Left ventricle myocardium inferior (tissue), 1 donor: Measurements from ENCODE around the gene LRRC8E. TPM values are rescaled to one million over a fixed set of nuclear protein-coding genes. Genes with fewer than 3 reads are reported as not detected.

ENCODE experiments used
- DNase-seq: peaks from one replicate; pipeline ENCODE4 v3.0.0-alpha.2; 2020
- H3K27ac ChIP-seq: fragments of 200-600 bp; replicated peaks from 2 replicates; pipeline ENCODE4 v1.8.0; 2021
- H3K27me3 ChIP-seq: fragments of 200-600 bp; 2 replicates; pipeline ENCODE4 v1.8.0; 2021; ENCODE audit warnings: low read depth
- H3K36me3 ChIP-seq: fragments of 200-600 bp; 2 replicates; pipeline ENCODE4 v1.8.0; 2021
- H3K4me1 ChIP-seq: fragments of 200-600 bp; 2 replicates; pipeline ENCODE4 v1.8.0; 2021
- H3K4me3 ChIP-seq: fragments of 200-600 bp; 2 replicates; pipeline ENCODE4 v1.8.0; 2021; ENCODE audit warnings: mild to moderate bottlenecking, moderate library complexity
- H3K9me3 ChIP-seq: fragments of 200-600 bp; replicated peaks from 2 replicates; pipeline ENCODE4 v1.8.0; 2021
- intact Hi-C: fragments of 100-400 bp; cut with micrococcal nuclease; formaldehyde crosslinking; loops from one replicate; pipeline ENCODE4 v1.11.0; 2022
- total RNA-seq: library from RNA; stranded (reverse); fragmentation: NEBNext Ultra II Directional; extraction: Animal tissue kit (Norgen Biotek cat#: 25700); gene quantifications from one replicate; pipeline ENCODE4 v1.2.1, GENCODE V29; 2021
- TF ChIP-seq, protein P1 (sequence below): fragments of 200-600 bp; IDR thresholded peaks from 2 replicates; pipeline ENCODE4 v1.8.0; 2021; ENCODE audit warnings: antibody characterized with exemption, mild to moderate bottlenecking, borderline replicate concordance
- donor health status: DM: no; HTN: yes; CAD: no; lungs with severe emphysema.

The LRRC8E gene
- total RNA-seq, 1 donor from 2014 or later, result 0.44 TPM

DNA sequence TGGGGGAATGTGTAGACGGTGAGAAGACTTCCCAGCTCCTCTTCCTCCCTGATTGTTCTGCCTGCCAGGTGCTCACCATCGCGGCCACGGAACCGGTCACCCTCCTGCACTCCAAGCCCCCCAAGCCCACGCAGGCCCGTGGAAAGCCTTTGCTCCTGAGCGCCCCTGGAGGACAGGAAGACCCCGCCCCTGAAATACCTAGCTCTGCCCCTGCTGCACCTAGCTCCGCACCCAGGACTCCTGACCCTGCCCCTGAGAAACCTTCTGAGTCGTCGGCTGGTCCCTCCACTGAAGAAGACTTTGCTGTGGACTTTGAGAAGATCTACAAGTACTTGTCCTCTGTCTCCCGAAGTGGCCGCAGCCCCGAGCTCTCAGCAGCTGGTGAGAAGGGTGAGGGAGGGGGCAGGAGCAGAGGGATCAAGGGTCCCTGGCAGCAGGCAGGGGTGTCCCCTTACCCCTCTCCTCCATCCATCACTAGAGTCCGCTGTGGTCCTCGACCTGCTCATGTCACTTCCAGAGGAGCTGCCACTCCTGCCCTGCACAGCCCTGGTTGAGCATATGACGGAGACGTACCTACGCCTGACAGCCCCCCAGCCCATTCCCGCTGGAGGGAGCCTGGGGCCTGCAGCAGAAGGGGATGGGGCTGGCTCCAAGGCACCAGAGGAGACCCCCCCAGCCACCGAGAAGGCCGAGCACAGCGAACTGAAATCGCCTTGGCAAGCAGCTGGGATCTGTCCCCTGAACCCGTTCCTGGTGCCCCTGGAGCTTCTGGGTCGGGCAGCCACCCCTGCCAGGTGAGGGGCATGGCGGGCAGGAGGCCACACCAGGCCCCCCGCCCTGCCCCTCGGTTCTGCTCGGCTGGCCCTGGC lies 33.9 kb downstream of the LRRC8E start:
- DNase-seq, result no peak

DNA sequence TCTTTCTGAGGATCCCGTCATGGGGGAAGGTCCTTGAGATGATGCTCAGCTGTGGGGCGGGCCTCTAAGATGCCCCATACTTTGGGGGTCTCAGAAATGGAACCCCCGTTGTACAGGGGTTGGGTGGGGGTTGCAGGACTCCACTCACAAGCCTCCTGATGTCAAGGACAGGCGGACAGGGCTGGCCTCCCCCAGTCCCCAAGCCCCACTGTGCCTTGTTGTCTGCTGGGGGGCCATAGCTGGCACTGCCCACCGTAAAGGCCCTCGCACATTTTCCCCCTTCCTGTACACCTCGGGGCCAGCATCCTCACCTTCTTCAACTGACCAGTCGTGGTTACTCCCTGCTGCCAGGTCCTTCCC lies 34.5 kb downstream of the LRRC8E start:
- no peak for DNase-seq
- Histone ChIP-seq H3K27me3 (peaks cover 17% of the 10 kb centered on the region), H3K27ac (no peak overlapping the region), H3K4me3 (no peak overlapping the region), H3K4me1 (peaks cover 71% of the 10 kb centered on the region), H3K36me3 (peaks cover 15% of the 10 kb centered on the region), H3K9me3 (no peaks in the 10 kb centered on the region)
- intact Hi-C loops, result no loop called here
- TF ChIP-seq, protein P1, sequence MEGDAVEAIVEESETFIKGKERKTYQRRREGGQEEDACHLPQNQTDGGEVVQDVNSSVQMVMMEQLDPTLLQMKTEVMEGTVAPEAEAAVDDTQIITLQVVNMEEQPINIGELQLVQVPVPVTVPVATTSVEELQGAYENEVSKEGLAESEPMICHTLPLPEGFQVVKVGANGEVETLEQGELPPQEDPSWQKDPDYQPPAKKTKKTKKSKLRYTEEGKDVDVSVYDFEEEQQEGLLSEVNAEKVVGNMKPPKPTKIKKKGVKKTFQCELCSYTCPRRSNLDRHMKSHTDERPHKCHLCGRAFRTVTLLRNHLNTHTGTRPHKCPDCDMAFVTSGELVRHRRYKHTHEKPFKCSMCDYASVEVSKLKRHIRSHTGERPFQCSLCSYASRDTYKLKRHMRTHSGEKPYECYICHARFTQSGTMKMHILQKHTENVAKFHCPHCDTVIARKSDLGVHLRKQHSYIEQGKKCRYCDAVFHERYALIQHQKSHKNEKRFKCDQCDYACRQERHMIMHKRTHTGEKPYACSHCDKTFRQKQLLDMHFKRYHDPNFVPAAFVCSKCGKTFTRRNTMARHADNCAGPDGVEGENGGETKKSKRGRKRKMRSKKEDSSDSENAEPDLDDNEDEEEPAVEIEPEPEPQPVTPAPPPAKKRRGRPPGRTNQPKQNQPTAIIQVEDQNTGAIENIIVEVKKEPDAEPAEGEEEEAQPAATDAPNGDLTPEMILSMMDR, result no peak

More for the DNA sequence above, 33.9 kb downstream of the LRRC8E start:
- intact Hi-C loops, result no loop called here
- H3K4me3 ChIP-seq, result peak overlapping the region; percentile 81
- TF ChIP-seq, protein P1, result no peak
- peaks cover 15% of the 10 kb centered on the region for H3K36me3 ChIP-seq
- H3K4me1 ChIP-seq, result peaks cover 71% of the 10 kb centered on the region
- no peak overlapping the region for H3K27ac ChIP-seq
- H3K27me3 ChIP-seq, result peaks cover 24% of the 10 kb centered on the region
- no peaks in the 10 kb centered on the region for H3K9me3 ChIP-seq

DNA sequence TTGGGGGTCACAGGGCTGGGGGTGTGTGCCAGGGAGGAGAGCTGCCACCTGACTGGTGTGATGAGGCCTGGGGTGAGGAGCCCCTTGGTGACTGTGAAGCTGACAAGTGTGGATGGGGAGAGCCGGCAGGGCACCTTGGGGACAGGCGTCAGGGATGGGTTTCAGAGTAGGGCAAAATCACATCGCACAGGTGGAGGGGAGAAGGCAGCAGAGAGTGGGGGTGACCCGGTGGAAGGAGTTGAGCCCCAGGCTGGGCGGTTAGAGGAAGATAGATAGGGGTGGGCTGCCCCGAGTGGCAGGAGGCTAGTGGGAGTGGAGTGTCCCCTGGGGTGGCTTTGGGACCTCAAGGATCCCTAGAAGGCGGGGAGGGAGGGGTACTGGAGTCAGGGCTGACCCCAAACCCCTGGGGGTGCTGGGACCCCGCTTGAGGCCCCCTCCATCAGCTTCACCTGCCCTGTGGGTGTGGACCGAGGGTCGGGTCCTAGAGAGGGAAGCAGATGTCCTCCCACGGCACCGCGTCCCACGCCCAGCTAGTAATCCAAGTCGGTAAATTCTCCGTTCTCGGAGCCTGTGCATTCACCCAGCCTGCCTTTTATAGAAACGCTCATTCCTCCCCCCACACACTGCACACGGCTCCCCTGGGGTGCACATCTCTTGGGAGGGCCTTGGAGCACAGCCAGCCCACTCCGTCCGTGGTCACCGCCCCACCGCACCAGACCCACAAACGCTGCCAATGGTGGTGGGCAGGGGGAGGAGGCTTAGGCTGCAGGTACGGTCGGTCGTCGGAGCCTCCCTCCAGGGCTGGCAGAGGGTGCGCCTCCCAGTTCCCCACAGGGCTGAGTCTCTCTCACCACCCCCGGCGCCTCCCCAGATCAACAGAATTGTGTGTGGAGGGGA lies 35.2 kb downstream of the LRRC8E start:
- peaks cover 10% of the 10 kb centered on the region for H3K27me3 ChIP-seq
- no peak overlapping the region for H3K27ac ChIP-seq
- peaks cover 15% of the 10 kb centered on the region for H3K36me3 ChIP-seq
- intact Hi-C loops, result no loop called here
- H3K9me3 ChIP-seq, result no peaks in the 10 kb centered on the region
- TF ChIP-seq, protein P1, result no peak
- no peak for DNase-seq
- H3K4me1 ChIP-seq, result peaks cover 71% of the 10 kb centered on the region
- H3K4me3 ChIP-seq, result no peak overlapping the region

DNA sequence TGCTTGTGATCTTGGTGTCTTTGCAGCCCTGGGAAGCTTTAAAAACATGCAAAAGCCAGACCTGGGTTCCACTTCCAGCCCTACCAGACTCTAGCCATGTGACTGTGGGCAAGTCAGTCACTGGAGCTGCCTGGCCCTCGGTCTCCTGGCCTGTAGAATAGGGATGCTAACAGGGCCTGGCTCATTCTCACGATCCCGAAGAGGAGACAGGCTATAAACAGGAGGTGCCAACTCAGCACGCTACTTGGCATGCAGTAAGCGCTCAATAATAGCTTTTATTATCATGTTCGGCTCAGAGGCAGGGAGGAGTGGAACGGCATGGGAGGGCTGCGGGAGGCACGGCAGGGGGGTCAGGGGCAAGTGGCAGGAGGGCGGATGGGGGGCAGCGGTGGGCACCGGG lies 35.9 kb downstream of the LRRC8E start:
- Histone ChIP-seq H3K27me3 (peaks cover 3% of the 10 kb centered on the region), H3K4me1 (peaks cover 71% of the 10 kb centered on the region), H3K4me3 (no peak overlapping the region), H3K36me3 (peaks cover 15% of the 10 kb centered on the region), H3K9me3 (no peaks in the 10 kb centered on the region), H3K27ac (no peak overlapping the region)
- TF ChIP-seq, protein P1, result no peak
- no peak for DNase-seq
- intact Hi-C loops, result no loop called here

DNA sequence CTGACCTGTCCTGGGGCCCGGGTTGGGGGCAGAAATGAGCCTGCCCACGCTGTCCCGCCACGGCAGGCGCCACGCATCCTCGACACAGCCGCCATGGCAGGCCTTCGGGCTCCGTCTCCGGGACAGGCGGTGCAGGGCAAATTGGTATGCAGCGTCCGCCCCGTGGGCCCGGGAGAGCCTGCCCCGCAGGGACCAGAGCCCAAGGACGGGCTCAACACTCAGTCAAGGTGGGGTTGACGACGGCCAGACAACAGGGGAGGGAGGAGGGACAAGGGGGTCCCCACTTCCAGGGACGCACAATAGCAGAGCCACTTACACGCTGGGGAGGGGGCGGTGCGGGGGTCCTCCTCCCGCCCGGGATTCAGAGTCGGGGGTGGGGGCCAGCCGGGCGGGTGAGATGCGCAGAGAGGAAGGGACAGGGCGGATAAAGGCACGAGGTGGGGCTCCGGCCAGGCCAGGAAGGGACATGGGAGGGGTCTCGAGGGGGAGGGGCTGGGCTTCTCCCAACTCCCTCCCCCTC lies 36.4 kb downstream of the LRRC8E start:
- intact Hi-C loops, result no loop called here
- no peak overlapping the region for H3K27ac ChIP-seq
- DNase-seq, result no peak

More for the DNA sequence above, 36.4 kb downstream of the LRRC8E start:
- Histone ChIP-seq H3K36me3 (peaks cover 15% of the 10 kb centered on the region), H3K4me1 (peaks cover 71% of the 10 kb centered on the region), H3K27me3 (no peaks in the 10 kb centered on the region), H3K9me3 (no peaks in the 10 kb centered on the region), H3K4me3 (peak overlapping the region; percentile 65)
- TF ChIP-seq, protein P1, result no peak
